HG03342 (cell line): ENCODE results near the gene NKIRAS1.
"Not testable (repeated sequence)": the region's sequence is repeated elsewhere in the genome, so short reads cannot be mapped to it uniquely, and the experiment has no call there.

Experiments used
- ATAC-seq: cut with Tn5 transposase; IDR thresholded peaks from one replicate; pipeline ENCODE4 v1.9.1; 2021; ENCODE audit warnings: mild to moderate bottlenecking, moderate library complexity; ENCODE audit not compliant: unreplicated experiment

The NKIRAS1 gene

DNA sequence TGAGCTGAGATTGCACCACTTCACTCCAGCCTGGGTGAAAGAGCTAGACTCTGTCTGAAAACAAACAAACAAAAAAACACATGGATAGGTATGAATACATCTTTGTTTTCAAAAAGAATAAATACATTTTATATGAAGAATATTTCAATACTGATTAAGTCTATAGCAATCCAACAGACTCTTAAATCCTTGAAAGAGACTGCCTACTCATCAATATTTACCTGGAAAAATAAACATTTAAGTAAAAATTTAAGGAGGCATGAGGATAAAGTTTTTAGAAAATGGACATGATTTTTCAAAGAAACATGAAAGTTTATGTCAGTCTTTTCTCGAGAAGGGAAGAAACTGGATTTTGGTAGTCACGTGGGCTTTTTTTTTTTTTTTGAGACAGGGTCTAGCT lies 5.4 kb downstream of the NKIRAS1 start:
- no peak for ATAC-seq

DNA sequence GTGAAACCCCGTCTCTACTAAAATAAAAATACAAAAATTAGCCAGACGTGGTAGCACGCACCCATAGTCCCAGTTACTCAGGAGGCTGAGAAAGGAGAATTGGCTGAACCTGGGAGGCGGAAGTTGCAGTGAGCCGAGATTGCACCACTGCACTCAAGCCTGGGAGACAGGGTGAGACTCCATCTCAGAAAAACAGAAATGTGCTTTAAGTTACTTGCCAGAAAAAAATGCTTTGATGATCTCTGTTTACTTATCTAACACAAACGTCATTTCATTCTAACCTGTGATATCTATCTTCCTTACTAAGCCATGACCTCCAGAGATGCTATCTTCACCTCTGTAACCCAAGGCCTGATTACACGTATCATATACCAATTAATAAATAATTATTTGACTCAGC lies 7.4 kb downstream of the NKIRAS1 start:
- no peak for ATAC-seq

GRCh38 chr3:23904545-23904944 lies 12.2 kb downstream of the NKIRAS1 start:
- no peak for ATAC-seq

GRCh38 chr3:23900744-23901143 lies 16.0 kb downstream of the NKIRAS1 start:
- ATAC-seq: no peak

GRCh38 chr3:23895181-23895580 lies 21.6 kb downstream of the NKIRAS1 start:
- no peak for ATAC-seq

DNA sequence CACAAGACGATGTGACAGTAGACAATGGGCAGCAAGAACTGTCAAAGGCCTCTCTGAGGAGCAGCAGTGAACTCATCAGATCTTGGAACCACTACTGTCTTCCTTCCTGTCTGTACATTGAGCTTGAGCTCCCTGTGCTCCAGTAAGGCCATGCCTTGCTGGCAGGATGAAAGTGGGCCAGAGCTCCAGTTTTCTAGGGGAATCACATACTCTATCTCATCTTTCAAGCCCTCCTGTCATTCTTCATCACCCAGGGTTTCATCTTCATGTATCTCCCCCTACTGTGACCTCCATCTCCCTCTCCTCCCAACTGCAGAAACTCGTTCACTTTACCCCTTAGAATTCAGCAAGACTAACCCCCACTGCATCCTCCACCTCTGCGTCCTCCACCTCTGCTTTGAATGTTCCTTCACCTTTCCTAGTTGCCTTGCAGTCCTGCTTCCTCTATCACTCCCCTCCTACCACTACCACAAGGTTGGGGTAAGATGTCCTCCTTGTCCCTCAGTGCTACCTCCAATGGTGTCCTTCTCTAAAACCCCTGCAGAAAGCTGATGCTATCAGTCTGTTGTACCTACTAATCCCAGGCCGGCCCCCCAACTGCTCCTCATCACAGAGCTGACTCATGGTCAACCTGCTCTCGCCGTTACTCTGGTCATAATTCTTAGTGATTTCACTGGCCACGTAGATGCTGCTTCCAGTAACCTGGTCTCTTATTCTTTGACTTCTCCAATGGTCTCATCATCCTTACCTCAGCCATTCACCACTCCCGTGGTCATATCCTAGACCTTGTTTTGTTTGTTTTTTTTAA lies 22.3 kb downstream of the NKIRAS1 start:
- no peak for ATAC-seq

GRCh38 chr3:23889950-23890349 lies 26.8 kb downstream of the NKIRAS1 start:
- no peak for ATAC-seq

GRCh38 chr3:23889386-23889785 lies 27.4 kb downstream of the NKIRAS1 start:
- no peak for ATAC-seq

GRCh38 chr3:23888617-23889228 lies 28.1 kb downstream of the NKIRAS1 start:
- no peak for ATAC-seq

- ATAC-seq: no peak
Measured at GRCh38 chr3:23886311-23886710, 30.5 kb downstream of the NKIRAS1 start.

GRCh38 chr3:23885210-23885609 lies 31.6 kb downstream of the NKIRAS1 start:
- no peak for ATAC-seq

DNA sequence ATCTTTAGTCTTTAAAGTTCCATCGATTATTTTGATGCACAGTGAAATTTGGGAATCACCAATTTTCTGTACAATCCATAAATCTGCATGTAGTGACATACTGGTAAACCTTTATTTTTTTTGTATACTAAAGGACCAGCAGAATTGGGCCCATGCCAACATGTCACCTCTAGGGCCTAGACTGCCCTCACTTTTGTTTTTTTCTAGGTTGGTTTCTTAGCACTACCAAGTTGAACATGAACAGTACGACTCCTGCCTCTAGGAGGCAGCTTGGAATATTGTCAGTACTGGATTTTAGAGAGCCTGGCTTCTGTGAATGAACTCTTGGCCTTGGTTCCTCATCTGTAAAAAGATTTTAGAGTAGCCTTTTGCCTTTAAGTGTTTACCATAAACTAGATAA lies 32.3 kb downstream of the NKIRAS1 start:
- ATAC-seq: no peak

- no peak for ATAC-seq
Measured at GRCh38 chr3:23882487-23882918, 34.3 kb downstream of the NKIRAS1 start.

DNA sequence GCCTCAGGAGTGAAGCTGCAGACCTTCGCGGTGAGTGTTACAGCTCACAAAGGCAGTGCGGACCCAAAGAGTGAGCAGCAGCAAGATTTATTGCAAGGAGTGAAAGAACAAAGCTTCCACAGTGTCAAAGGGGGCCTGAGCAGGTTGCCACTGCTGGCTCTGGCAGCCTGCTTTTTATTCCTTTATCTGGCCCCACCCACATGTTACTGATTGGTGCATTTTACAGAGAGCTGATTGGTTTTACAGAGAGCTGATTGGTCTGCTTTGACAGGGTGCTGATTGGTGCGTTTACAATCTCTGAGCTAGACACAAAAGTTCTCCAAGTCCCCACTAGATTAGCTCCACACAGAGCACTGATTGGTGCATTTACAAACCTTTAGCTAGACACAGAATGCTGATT lies 34.8 kb downstream of the NKIRAS1 start:
- ATAC-seq: not testable (repeated sequence)

- no peak for ATAC-seq
Measured at GRCh38 chr3:23880703-23881339, 36.0 kb downstream of the NKIRAS1 start.

- no peak for ATAC-seq
Measured at GRCh38 chr3:23879485-23879884, 37.3 kb downstream of the NKIRAS1 start.

DNA sequence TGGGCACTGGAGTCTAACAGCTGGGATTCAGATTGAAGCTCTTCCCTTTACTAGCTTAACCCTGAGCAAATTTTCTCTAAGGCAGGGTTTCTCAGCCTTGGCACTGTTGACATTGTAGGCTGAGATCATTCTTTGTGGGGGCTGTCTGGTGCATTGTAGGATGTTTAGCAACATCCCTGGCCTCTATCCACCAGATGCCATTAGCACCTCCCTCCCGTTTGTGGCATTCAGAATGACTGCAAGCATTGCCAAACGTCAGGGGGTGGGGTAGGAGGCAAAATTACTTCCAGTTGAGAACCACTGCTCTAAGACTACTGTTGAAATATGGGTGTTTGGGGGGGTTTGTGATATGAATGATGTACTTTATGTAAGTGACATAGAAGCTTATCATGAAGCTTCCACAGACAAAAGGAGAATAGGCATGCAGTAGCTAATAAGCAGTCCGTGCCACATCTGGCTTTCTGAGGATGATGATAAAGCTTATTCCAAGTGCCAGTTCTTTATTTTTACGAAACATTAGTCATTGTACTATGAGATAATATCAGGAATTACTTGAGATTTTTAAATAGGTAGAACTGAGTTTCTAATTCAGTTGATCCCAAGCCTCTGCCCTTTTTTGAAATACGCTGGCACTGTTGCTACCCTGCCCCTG lies 39.3 kb downstream of the NKIRAS1 start:
- ATAC-seq: no peak

DNA sequence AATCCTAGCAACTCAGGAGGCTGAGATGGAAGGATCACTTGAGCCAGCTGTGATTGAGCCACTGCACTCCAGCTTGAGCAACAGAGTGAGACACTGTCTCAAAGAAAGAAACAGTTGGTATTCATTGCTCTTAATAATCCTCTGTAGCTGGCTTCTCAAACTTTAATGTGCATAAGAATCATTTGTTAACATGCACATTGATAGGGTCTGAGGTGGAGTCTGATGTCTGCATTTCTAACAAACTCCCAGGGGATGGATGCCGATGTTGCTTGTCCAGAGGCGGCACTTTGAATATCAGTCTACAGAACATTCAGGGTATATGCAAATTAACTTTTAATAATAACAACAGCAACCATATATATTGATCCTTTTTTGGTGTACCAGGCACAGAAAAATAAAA lies 39.9 kb downstream of the NKIRAS1 start:
- ATAC-seq: no peak

- ATAC-seq: no peak
Measured at GRCh38 chr3:23875113-23875725, 41.6 kb downstream of the NKIRAS1 start.

- no peak for ATAC-seq
Measured at GRCh38 chr3:23874359-23875112, 42.3 kb downstream of the NKIRAS1 start.
